B cell (primary cell): Measurements from ENCODE around the gene ASTE1. TPM values are rescaled to one million over a fixed set of nuclear protein-coding genes. Genes with fewer than 3 reads are reported as not detected.

Experiments used
- ATAC-seq: fragments of 200-7000 bp; cut with Tn5 transposase; one replicate; pipeline ENCODE4 v1.10.0; 2021; ENCODE audit warnings: low read depth, mild to moderate bottlenecking, moderate number of reproducible peaks, moderate library complexity
- CTCF ChIA-PET: fragments of 350-600 bp; sonication (Branson Sonifier 250); formaldehyde crosslinking; loops from one replicate; lab custom pipeline; 2021; ENCODE audit warnings: antibody characterized with exemption, inconsistent platforms; lab: Charles Lee
- POLR2A ChIA-PET: fragments of 350-600 bp; sonication (Branson Sonifier 250); formaldehyde crosslinking; loops from one replicate; lab custom pipeline; 2021; ENCODE audit warnings: antibody characterized with exemption; lab: Charles Lee
- DNase-seq: peaks from one replicate; pipeline ENCODE4 v3.0.0; 2013
- H2AFZ ChIP-seq: 2 replicates; pipeline ENCODE4 v1.6.1; 2012; ENCODE audit warnings: mild to moderate bottlenecking, low read depth, low read length; ENCODE audit not compliant: insufficient read depth, poor library complexity, severe bottlenecking
- H3K27ac ChIP-seq, 2 donors: 1 replicate in 1 of 2; 2 replicates in 1 of 2; pipeline ENCODE4 v1.5.1; 2012 to 2013; ENCODE audit warnings: low read length in 2 of 2, mild to moderate bottlenecking in 2 of 2, moderate library complexity in 1 of 2
- H3K27me3 ChIP-seq, 4 experiments: fragments of 200-600 bp in 1 of 4; sonication (generic) in 1 of 4; replicated peaks in 1 of 4; 1 replicate in 2 of 4; 2 replicates in 2 of 4; pipeline versions ENCODE4 v1.6.1 to v1.7.0; 2013 to 2016; ENCODE audit warnings: low read length in 3 of 4, mild to moderate bottlenecking in 2 of 4, mixed read lengths in 1 of 4, moderate library complexity in 1 of 4; ENCODE audit not compliant: insufficient read depth in 4 of 4, control insufficient read depth in 3 of 4; ENCODE audit errors: control extremely low read depth in 1 of 4
- H3K36me3 ChIP-seq, 2 experiments: replicated peaks in 1 of 2; 1 replicate in 1 of 2; 2 replicates in 1 of 2; pipeline versions ENCODE4 v1.6.1 to v1.7.1; 2013; ENCODE audit warnings: low read length in 1 of 2; ENCODE audit not compliant: insufficient read depth in 2 of 2, control insufficient read depth in 1 of 2; ENCODE audit errors: control extremely low read depth in 1 of 2, extremely low read depth in 1 of 2
- H3K4me1 ChIP-seq, 2 donors: fragments of 200-600 bp in 1 of 2; sonication (generic) in 1 of 2; 1 replicate in 1 of 2; 2 replicates in 1 of 2; pipeline versions ENCODE4 v1.5.1 to v1.6.1; 2013 to 2017; ENCODE audit warnings: low read length in 2 of 2; ENCODE audit not compliant: control insufficient read depth in 2 of 2, insufficient read depth in 2 of 2
- H3K4me2 ChIP-seq: replicated peaks from 2 replicates; pipeline ENCODE3; 2012; ENCODE audit warnings: mild to moderate bottlenecking, low read depth, low read length; ENCODE audit not compliant: poor library complexity, severe bottlenecking
- H3K4me3 ChIP-seq, 5 experiments: fragments of 200-600 bp in 1 of 5; sonication (generic) in 1 of 5; 1 replicate in 3 of 5; 2 replicates in 2 of 5; pipeline versions ENCODE4 v1.5.1 to v1.7.0; 2011 to 2016; ENCODE audit warnings: low read length in 4 of 5, mild to moderate bottlenecking in 4 of 5, low read depth in 2 of 5, control low read depth in 1 of 5, moderate library complexity in 1 of 5; ENCODE audit not compliant: insufficient read depth in 1 of 5; ENCODE audit errors: control extremely low read depth in 1 of 5, extremely low read depth in 1 of 5
- H3K79me2 ChIP-seq: fragments of 200-600 bp; sonication (generic); one replicate; pipeline ENCODE4 v1.6.0; 2016; ENCODE audit warnings: low read length; ENCODE audit not compliant: control insufficient read depth, insufficient read depth
- H3K9ac ChIP-seq: fragments of 200-600 bp; sonication (generic); 2 replicates; pipeline ENCODE4 v1.6.1; 2017; ENCODE audit warnings: mild to moderate bottlenecking, low read length, moderate library complexity
- H3K9me3 ChIP-seq, 3 donors: one replicate each; pipeline versions ENCODE4 v1.6.1 to v1.7.1; 2013; ENCODE audit warnings: low read length in 2 of 3; ENCODE audit not compliant: control insufficient read depth in 2 of 3, insufficient read depth in 1 of 3; ENCODE audit errors: control extremely low read depth in 1 of 3
- H4K20me1 ChIP-seq: 2 replicates; pipeline ENCODE4 v1.6.0; 2012; ENCODE audit warnings: mild to moderate bottlenecking, low read length; ENCODE audit not compliant: insufficient read depth, control insufficient read depth, poor library complexity, severe bottlenecking
- H3K27ac Mint-ChIP-seq: one replicate; pipeline ENCODE4 v1.8.0; 2021; ENCODE audit warnings: mixed read lengths
- H3K27me3 Mint-ChIP-seq: one replicate; pipeline ENCODE4 v1.8.0; 2021; ENCODE audit warnings: mixed read lengths
- H3K4me1 Mint-ChIP-seq: one replicate; pipeline ENCODE4 v1.8.0; 2021; ENCODE audit warnings: mixed read lengths
- H3K4me3 Mint-ChIP-seq: one replicate; pipeline ENCODE4 v1.8.0; 2021; ENCODE audit warnings: mixed read lengths
- H3K9me3 Mint-ChIP-seq: one replicate; pipeline ENCODE4 v1.8.0; 2022; ENCODE audit warnings: mixed read lengths; ENCODE audit not compliant: insufficient read depth
- EZH2 ChIP-seq: IDR thresholded peaks from 2 replicates; pipeline ENCODE4 v1.6.1; 2012; ENCODE audit warnings: borderline replicate concordance, low read depth, mild to moderate bottlenecking, moderate library complexity, low read length; ENCODE audit not compliant: insufficient read depth, poor library complexity, severe bottlenecking
- WGBS: methylation state at CpG from one replicate; pipeline ENCODE4 v1.1.5; 2013; ENCODE audit warnings: missing lambda C conversion rate; ENCODE audit not compliant: insufficient coverage; 5-methylcytosine and 5-hydroxymethylcytosine counted together
- intact Hi-C: fragments of 100-400 bp; cut with micrococcal nuclease; formaldehyde crosslinking; loops from one replicate; pipeline ENCODE4 v1.10.0; 2022
- polyA plus RNA-seq: library from polyadenylated mRNA; depleted of rRNA; stranded (reverse); fragments of >200 nt; gene quantifications from 2 replicates; pipeline ENCODE4 v1.2.3, GENCODE V29; 2012
- total RNA-seq, 2 donors: library from RNA; stranded (reverse); fragments of 120-200 nt in 1 of 2; gene quantifications; 1 replicate in 1 of 2; 2 replicates in 1 of 2; pipeline versions ENCODE4 v1.2.3 to v1.2.4, GENCODE V29; 2013 to 2022
- TF ChIP-seq, protein P1 (sequence below): fragments of 200-600 bp; IDR thresholded peaks from one replicate; pipeline ENCODE4 v1.8.0; 2022; ENCODE audit warnings: antibody characterized with exemption, mild to moderate bottlenecking

The ASTE1 gene
- total and polyA plus RNA-seq, 2 donors (not counting 1 experiment from before 2014, with no cell fraction given), result 7.3 to 21.8 TPM

DNA sequence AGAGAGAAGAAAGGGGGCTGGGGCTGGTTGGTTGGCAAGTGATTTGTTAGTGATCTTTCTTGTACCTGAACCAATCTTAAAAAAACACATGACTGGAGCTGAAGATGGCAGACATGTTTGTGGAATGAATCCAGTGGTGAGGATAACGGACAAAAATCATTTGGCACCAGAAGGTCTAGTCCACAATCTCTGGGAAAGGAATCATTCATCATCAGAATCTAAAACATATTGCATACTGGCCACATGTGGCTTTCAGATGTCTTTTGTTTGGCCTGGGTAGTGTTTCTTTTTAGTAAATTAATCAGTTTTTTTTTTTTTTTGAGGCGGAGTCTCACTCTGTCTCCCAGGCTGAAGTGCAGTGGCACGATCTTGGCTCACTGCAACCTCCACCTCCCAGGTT is 5.0 kb upstream of the ASTE1 start:
- ChIA-PET POLR2A (no interaction called here), CTCF (interaction anchor here (0.8 to 1.8 kb wide), 5 partner anchors 9 to 138 kb away, joined by 3 to 5 read pairs (median 3); partner anchors contain the start of gene ATP2C1)
- Histone ChIP-seq H3K4me1 (peaks cover 4 to 7% of the 10 kb centered on the region in 2 donors), H3K4me3 (no peak overlapping the region), H3K27me3 (no peaks in the 10 kb centered on the region), H3K27ac (no peak overlapping the region), H3K79me2 (no peaks in the 10 kb centered on the region), H3K36me3 (no peaks in the 10 kb centered on the region), H3K9ac (no peak overlapping the region), H3K4me2 (no peak overlapping the region), H4K20me1 (no peaks in the 10 kb centered on the region), H2AFZ (no peak overlapping the region), H3K9me3 (no peaks in the 10 kb centered on the region)
- Mint-ChIP-seq H3K27me3 (no peaks in the 10 kb centered on the region), H3K4me3 (no peak overlapping the region), H3K4me1 (peaks cover 7% of the 10 kb centered on the region), H3K27ac (no peak overlapping the region), H3K9me3 (no peaks in the 10 kb centered on the region)
- no CpG with 5 or more reads among the region's 3 CpGs for WGBS
- ATAC-seq, result no peak
- TF ChIP-seq, protein P1, sequence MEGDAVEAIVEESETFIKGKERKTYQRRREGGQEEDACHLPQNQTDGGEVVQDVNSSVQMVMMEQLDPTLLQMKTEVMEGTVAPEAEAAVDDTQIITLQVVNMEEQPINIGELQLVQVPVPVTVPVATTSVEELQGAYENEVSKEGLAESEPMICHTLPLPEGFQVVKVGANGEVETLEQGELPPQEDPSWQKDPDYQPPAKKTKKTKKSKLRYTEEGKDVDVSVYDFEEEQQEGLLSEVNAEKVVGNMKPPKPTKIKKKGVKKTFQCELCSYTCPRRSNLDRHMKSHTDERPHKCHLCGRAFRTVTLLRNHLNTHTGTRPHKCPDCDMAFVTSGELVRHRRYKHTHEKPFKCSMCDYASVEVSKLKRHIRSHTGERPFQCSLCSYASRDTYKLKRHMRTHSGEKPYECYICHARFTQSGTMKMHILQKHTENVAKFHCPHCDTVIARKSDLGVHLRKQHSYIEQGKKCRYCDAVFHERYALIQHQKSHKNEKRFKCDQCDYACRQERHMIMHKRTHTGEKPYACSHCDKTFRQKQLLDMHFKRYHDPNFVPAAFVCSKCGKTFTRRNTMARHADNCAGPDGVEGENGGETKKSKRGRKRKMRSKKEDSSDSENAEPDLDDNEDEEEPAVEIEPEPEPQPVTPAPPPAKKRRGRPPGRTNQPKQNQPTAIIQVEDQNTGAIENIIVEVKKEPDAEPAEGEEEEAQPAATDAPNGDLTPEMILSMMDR, result no peak
- no peak for TF ChIP-seq EZH2
- intact Hi-C loops, result loop anchor here (2.0 to 10.0 kb wide), 2 partner anchors 763 to 1311 kb away; no protein-coding TSS in a partner anchor
- no peak for DNase-seq

DNA sequence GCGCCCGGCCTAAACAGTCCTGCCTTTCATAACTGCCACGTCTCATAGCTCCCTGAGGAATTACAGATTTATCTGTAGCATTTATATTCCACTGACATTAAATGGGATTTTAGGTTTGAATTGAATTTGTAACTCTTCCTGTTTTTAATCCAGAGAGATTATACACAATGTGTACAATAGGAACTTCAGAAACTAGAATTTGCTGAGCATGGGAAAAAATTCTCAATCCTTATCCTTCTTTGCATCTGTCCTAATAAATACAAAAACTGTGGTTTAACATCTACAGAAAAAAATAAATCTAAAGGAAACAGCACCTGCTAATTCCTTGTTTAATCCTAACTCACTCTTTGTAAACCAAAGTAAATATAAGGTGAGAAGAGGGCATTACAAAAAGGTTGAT is 2.2 kb upstream of the ASTE1 start:
- no peak for ATAC-seq
- H3K9ac ChIP-seq, result no peak overlapping the region
- H3K79me2 ChIP-seq, result peaks cover 27% of the 10 kb centered on the region
- H3K27ac ChIP-seq, result no peak overlapping the region
- Mint-ChIP-seq H3K4me3 (no peak overlapping the region), H3K9me3 (no peaks in the 10 kb centered on the region), H3K4me1 (peaks cover 33% of the 10 kb centered on the region), H3K27ac (no peak overlapping the region), H3K27me3 (no peaks in the 10 kb centered on the region)
- peaks cover 5 to 6% of the 10 kb centered on the region in 2 experiments for H3K36me3 ChIP-seq
- no peaks in the 10 kb centered on the region for H3K9me3 ChIP-seq
- H3K4me1 ChIP-seq, result peaks cover 20% of the 10 kb centered on the region in 2 donors
- no peak overlapping the region for H3K4me3 ChIP-seq
- intact Hi-C loops, result loop anchor here (5.0 kb wide), 1 partner anchor 917 kb away; no protein-coding TSS in a partner anchor
- H3K27me3 ChIP-seq, result no peaks in the 10 kb centered on the region
- POLR2A ChIA-PET, result no interaction called here
- H3K4me2 ChIP-seq, result no peak overlapping the region
- CTCF ChIA-PET, result no interaction called here
- no peak overlapping the region for H2AFZ ChIP-seq
- H4K20me1 ChIP-seq, result no peaks in the 10 kb centered on the region
- no peak for DNase-seq
- WGBS, result no CpG with 5 or more reads among the region's 3 CpGs
- TF ChIP-seq, protein P1, result no peak
- TF ChIP-seq EZH2, result no peak
